A673 (cell line): Measurements from ENCODE around the gene DNAJC3. TPM values are rescaled to one million over a fixed set of nuclear protein-coding genes. Genes with fewer than 3 reads are reported as not detected.
A peak's percentile ranks its signal among the peaks of the same experiment; 100 is the strongest.
"Not testable (repeated sequence)": the region's sequence is repeated elsewhere in the genome, so short reads cannot be mapped to it uniquely, and the experiment has no call there.

Source experiments
- BruUV-seq: library from RNA; stranded (reverse); fragments of 400-500 nt; replicated peaks from 2 replicates; lab custom pipeline; 2021; lab: Mats Ljungman, UMichigan
- CTCF ChIA-PET: fragments of 300-600 bp; sonication (Branson Sonifier 250); formaldehyde crosslinking; loops from one replicate; lab custom pipeline; 2022; ENCODE audit warnings: antibody characterized with exemption; lab: Charles Lee
- POLR2A ChIA-PET: fragments of 300-600 bp; sonication (Branson Sonifier 250); formaldehyde crosslinking; loops from one replicate; lab custom pipeline; 2022; ENCODE audit warnings: antibody characterized with exemption; ENCODE audit not compliant: low non-redundant PET; lab: Charles Lee
- DNase-seq: peaks from one replicate; pipeline ENCODE4 v3.0.0-alpha.2; 2015; ENCODE audit warnings: low spot score
- H3K27ac ChIP-seq: fragments of 200-600 bp; sonication (generic); 2 replicates; pipeline ENCODE4 v1.5.1; 2016; ENCODE audit warnings: mixed run types, low read depth, mild to moderate bottlenecking, mixed read lengths, antibody characterized with exemption, low read length; ENCODE audit not compliant: poor library complexity, severe bottlenecking
- H3K27me3 ChIP-seq: fragments of 200-600 bp; sonication (generic); replicated peaks from 2 replicates; pipeline ENCODE4 v1.6.1; 2017; ENCODE audit warnings: mixed run types, low read depth, mild to moderate bottlenecking, mixed read lengths, antibody characterized with exemption, low read length; ENCODE audit not compliant: insufficient read depth, poor library complexity
- H3K36me3 ChIP-seq: fragments of 200-600 bp; sonication (generic); 2 replicates; pipeline ENCODE4 v1.6.1; 2016; ENCODE audit warnings: mixed run types, mild to moderate bottlenecking, mixed read lengths, antibody characterized with exemption, low read length; ENCODE audit not compliant: insufficient read depth, poor library complexity, severe bottlenecking
- H3K4me1 ChIP-seq: fragments of 200-600 bp; sonication (generic); 2 replicates; pipeline ENCODE4 v1.6.1; 2017; ENCODE audit warnings: mixed run types, mild to moderate bottlenecking, mixed read lengths, antibody characterized with exemption, low read length; ENCODE audit not compliant: insufficient read depth, poor library complexity, severe bottlenecking
- H3K4me3 ChIP-seq: fragments of 200-600 bp; sonication (generic); 2 replicates; pipeline ENCODE4 v1.5.1; 2016; ENCODE audit warnings: low read depth, mixed run types, mild to moderate bottlenecking, mixed read lengths, low read length; ENCODE audit not compliant: poor library complexity, severe bottlenecking
- H3K9me3 ChIP-seq: fragments of 200-600 bp; sonication (generic); 2 replicates; pipeline ENCODE4 v1.6.1; 2016; ENCODE audit warnings: mixed run types, low read depth, mild to moderate bottlenecking, mixed read lengths, antibody characterized with exemption, low read length; ENCODE audit not compliant: poor library complexity, severe bottlenecking
- CTCF ChIP-seq: fragments of 300-800, 200-600 bp; sonication (generic); conservative IDR thresholded peaks from 2 replicates; pipeline ENCODE4 v1.5.1; 2017; ENCODE audit warnings: low read depth, mild to moderate bottlenecking, antibody characterized with exemption, low read length, moderate library complexity, mixed read lengths
- EZH2 ChIP-seq: fragments of 200-600 bp; sonication (generic); IDR thresholded peaks from 2 replicates; pipeline ENCODE4 v1.6.1; 2017; ENCODE audit warnings: borderline replicate concordance, low read depth, mild to moderate bottlenecking, mixed read lengths, antibody characterized with exemption, low read length; ENCODE audit not compliant: poor library complexity, severe bottlenecking
- intact Hi-C: fragments of 100-400 bp; cut with micrococcal nuclease; formaldehyde crosslinking; loops from one replicate; pipeline ENCODE4 v1.10.0; 2022; ENCODE audit not compliant: unreplicated experiment
- total RNA-seq: library from RNA; stranded (reverse); gene quantifications from 2 replicates; pipeline ENCODE4 v1.2.3, GENCODE V29; 2021

DNAJC3 gene
- total RNA-seq, 1 experiment from 2014 or later, result 21.5 TPM

GRCh38 chr13:95660981-95661581, 15.9 kb upstream of the DNAJC3 start:
- intact Hi-C loops, result loop anchor here (5.0 kb wide), 1 partner anchor 124 kb away; no protein-coding TSS in a partner anchor
- no peak overlapping the region for H3K27ac ChIP-seq
- TF ChIP-seq CTCF (peak; percentile 73), EZH2 (no peak)

GRCh38 chr13:95667235-95667634, 9.7 kb upstream of the DNAJC3 start:
- H3K36me3 ChIP-seq, DNase-seq, H3K27me3 ChIP-seq, H3K4me1 ChIP-seq, POLR2A ChIA-PET, H3K4me3 ChIP-seq, H3K27ac ChIP-seq, intact Hi-C loops, CTCF ChIA-PET, BruUV-seq: not testable (repeated sequence)
- peaks cover 47% of the 10 kb centered on the region for H3K9me3 ChIP-seq

More at GRCh38 chr13:95660981-95661581, 15.9 kb upstream of the DNAJC3 start:
- Histone ChIP-seq H3K4me3 (no peak overlapping the region), H3K9me3 (peaks cover 8% of the 10 kb centered on the region), H3K4me1 (no peaks in the 10 kb centered on the region), H3K36me3 (no peaks in the 10 kb centered on the region), H3K27me3 (no peaks in the 10 kb centered on the region)
- DNase-seq, result peak; percentile 61
- ChIA-PET POLR2A (no interaction called here), CTCF (interaction anchor here (0.6 to 0.7 kb wide), 10 partner anchors 16 to 809 kb away, joined by 3 to 14 read pairs (median 7); partner anchors contain the start of gene DNAJC3)
- BruUV-seq, result no TSS peak

- H3K27ac ChIP-seq, result no peak overlapping the region
- no peak overlapping the region for H3K4me3 ChIP-seq
- ChIA-PET CTCF (no interaction called here), POLR2A (no interaction called here)
- no peak for TF ChIP-seq EZH2
- TF ChIP-seq CTCF, result no peak
- intact Hi-C loops, result no loop called here
- DNase-seq, result no peak
- H3K4me1 ChIP-seq, result no peaks in the 10 kb centered on the region
- H3K27me3 ChIP-seq, result no peaks in the 10 kb centered on the region
- BruUV-seq, result no TSS peak
- H3K36me3 ChIP-seq, result no peaks in the 10 kb centered on the region
- peaks cover 38% of the 10 kb centered on the region for H3K9me3 ChIP-seq
Observed at GRCh38 chr13:95671597-95671996, 5.3 kb upstream of the DNAJC3 start.
